Measurements from ENCODE around the gene ZFYVE27.

GRCh38 chr10:97759946-97760345 lies 23.0 kb downstream of the ZFYVE27 start:
- no peak for TF ChIP-seq CTCF (IDR thresholded peaks at IDR 0.05; ENCODE audit: low read depth, low read length)
- no peak for TF ChIP-seq EZH2phosphoT487 (IDR thresholded peaks at IDR 0.05; ENCODE audit: low read depth)
